Activated CD8-positive, alpha-beta memory T cell treated with anti-CD3 and anti-CD28 coated beads for 24 hours (primary cell): ENCODE measurements around the gene MEIOSIN.
"Not testable (repeated sequence)": the region's sequence is repeated elsewhere in the genome, so short reads cannot be mapped to it uniquely, and the experiment has no call there.

Experiments
- DNase-seq: peaks from one replicate; pipeline ENCODE4 v3.0.0-alpha.2; 2020

Gene MEIOSIN, protein sequence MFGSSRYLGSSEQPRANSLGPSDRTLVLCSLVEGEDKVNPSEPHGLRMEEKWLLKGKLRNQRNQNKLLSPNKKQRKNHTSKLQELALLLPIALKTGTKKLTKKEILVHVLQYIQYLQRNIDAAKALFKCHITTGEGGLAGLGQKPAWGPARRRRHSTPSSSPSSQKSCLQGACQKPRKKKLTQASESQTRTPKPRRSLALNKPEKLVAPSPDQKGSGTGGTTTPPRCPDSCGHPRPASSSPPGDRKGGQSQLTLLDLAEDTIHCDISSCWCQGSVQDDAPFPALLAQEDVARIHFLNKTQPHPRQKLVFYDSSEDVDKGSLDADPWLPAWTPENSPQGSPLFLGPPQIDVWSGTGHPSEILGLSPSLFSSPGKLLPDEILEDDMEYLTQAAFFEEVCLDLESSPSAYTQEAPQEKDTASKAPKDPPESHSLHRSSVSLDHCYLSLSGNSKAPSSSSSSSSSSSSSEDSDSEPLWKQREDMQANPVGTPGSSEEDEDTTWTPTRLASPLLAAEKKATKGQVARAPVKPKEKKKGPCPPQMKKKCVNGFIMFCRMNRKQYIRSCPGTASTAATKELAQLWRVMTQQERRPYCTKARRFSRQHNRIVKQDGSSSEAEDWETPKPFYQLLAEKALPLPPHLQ

DNA sequence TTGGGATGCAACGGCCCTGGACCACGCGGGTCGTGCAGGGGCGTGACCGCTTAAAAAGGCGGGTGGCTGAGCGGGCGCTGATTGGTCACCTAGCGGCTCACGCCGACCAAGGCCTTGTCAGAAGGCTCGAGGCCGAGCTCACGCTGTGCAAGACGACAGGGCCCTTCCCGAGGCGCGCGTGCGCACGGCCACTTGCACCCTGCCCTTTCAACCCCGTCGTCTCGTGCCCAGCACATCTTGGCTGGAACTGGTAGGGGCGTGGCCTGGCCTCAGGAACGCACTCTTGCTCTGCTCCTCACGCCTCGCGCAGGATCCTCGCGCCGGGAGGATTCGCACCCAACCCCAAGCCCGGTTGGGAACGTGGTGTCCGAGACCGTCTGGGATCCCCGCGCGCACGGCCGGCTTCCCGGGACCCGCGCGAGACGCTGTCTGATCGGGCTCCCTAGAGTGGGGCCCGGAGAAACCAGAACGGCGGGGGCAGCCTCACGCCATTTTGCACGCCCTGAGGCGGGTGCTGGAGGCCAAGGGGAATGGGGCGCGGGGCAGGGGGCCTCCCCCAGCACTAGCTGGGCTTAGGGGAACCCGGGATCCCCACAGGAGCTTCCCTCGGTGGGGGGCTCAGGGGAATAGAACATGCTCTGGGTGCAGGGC is at the start of gene MEIOSIN:
TSS of gene MEIOSIN (plus strand) at position 280 of the 651 bp plus-strand sequence. CDS start 1,938 bp downstream, outside the sequence.
- no peak for DNase-seq

DNA sequence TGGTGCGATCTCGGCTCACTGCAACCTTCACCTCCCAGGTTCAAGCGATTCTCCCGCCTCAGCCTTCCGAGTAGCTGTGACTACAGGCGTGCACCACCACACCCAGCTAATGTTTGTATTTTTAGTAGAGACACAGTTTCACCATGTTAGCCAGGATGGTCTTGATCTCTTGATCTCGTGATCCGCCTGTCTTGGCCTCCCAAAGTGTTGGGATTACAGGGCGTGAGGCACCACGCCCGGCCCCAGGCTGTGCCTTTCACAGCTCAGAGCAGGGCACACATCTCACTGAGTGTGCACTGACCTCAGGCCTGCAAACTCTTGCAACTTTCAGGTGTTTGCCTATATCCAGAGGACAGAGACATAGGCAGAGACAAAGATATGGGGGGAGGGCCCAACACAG is 48.2 kb upstream of the MEIOSIN start:
- DNase-seq = not testable (repeated sequence)

DNA sequence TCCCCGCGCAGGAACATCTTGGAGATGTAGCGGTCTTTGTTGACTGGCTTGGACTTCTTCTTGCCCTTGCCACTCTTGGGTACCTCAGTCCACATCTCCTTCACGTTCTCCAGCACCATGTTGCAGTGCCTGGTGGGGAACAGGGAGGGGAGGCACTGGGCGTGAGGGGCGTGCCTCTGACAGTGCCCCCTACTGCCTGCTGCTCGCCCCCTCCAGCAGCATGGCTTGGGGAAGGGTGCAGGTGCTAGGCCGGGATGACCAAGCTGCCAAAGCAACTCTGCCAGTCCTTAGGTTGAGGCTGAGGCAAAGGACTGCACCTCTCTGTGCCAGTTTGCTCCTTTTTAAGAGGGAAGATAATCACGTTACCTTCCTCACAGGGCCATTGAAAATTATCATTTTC is 45.6 kb upstream of the MEIOSIN start:
- no peak for DNase-seq

DNA sequence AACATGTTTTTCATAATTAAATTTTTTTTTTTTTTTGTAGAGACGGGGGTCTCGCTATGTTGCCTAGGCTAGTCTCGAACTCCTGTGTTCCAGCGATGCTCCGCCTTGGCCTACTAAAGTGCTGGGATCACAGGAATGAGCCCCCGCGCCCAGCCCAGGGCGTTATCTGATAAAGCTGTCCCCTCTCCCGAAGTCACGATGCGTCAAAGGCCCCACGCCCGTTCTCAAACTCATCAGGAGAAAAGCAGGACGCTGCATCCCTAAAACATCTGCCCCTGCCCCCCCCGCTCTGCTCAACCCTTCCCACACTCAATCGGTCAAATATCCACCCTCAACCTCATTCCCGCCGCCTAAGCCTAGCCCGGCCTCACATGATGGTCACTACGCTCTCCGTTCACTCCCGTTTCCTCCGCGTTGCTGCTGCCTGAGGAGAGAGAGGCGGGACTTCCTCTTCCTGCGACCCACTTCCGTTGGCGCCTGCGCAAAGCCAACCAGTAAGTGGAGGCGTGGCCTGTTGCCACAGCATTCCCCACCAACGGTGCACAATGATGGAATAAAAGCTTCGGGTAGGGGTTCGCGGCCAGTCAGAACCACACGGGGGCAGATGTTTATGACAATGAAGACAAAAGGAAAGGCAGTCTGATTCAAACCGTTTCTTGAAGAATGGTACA is 41.6 kb upstream of the MEIOSIN start, which contains the start of gene SNRPD2:
TSS of gene SNRPD2 (minus strand) at position 438 of the 671 bp plus-strand sequence. CDS start at position 373, 65 bp downstream.
- no peak for DNase-seq

DNA sequence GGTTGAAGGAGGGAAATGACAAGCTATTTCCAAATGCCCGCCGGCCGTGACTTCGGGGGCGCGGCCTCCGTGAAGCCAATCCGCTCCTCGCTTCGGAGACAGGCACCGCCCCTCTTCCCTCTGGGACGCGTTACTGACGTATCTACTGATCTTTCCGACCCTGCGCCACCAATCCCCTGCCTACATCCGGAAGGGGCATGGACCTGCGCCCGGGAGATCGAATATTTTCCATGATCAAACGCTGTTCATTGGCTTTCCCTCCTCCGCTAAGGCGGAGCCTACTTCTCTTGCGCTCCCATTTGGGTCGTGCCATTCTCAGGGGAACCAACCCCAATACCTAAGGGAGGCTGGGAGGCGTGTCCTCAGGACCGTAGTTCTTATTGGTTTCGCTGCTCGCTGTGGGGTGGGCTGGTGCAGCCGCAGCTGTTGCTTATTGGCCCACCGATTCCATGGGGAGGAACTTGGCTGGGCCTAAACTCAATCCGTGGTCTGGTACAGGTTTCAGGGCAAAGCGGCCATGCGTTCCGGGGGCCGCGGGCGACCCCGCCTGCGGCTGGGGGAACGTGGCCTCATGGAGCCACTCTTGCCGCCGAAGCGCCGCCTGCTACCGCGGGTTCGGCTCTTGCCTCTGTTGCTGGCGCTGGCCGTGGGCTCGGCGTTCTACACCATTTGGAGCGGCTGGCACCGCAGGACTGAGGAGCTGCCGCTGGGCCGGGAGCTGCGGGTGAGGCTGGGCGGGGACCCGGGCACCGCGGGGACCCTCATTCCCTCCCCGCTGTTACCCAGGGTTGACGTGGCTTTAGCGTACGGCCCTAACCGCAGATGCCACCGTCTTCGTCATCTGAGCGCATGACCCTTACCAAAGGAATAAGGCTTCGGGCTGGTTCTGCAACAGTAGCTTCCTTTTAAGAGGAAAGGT is 40.8 kb upstream of the MEIOSIN start, which contains the start of gene QPCTL:
TSS of gene QPCTL (plus strand) at position 480 of the 919 bp plus-strand sequence. CDS start at position 518, 38 bp downstream.
- peak; percentile 97 for DNase-seq

DNA sequence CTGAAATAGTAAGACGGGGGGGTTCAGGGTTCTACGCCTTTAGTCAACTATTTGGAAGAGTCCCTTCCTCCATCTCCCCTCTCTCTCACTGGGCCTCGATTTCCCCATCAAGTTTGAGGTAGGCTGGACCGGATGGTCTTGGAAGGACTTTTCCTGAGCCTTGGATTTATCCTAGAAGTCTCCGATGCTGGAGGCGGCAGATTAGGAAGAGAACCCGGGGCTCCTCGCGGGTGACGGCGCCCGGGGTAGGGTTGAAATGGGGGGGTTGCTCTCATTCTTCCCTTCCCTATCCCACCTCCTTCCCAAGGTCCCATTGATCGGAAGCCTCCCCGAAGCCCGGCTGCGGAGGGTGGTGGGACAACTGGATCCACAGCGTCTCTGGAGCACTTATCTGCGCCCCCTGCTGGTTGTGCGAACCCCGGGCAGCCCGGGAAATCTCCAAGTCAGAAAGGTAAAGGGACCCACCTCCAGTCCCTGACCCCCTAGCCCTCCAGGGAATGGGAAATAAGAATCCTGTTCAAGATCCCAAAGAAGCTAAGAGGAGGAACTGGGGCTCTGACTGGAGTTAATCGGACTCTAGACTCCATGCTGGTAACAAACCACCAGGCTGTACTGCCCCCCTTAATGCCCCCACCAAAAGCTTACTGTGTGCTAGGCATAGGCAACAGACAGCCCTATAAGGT is 40.0 kb upstream of the MEIOSIN start:
- DNase-seq = peak; percentile 91

DNA sequence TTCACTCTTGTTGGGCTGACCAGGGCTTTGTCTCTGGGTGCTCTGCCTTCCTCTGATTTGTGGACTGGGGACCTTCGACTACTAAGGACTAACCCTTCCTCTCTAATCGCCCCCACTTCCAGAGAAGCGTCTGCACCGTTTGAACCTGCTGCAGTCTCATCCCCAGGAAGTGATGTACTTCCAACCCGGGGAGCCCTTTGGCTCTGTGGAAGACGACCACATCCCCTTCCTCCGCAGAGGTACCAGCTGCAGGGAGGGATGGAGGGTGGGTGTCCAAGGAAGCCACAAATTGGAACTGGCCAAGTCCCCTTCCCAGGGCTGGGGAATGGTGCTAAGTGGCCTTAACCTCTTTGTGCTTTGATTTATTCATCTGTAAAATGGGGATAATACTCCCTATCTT is 31.6 kb upstream of the MEIOSIN start:
- no peak for DNase-seq

DNA sequence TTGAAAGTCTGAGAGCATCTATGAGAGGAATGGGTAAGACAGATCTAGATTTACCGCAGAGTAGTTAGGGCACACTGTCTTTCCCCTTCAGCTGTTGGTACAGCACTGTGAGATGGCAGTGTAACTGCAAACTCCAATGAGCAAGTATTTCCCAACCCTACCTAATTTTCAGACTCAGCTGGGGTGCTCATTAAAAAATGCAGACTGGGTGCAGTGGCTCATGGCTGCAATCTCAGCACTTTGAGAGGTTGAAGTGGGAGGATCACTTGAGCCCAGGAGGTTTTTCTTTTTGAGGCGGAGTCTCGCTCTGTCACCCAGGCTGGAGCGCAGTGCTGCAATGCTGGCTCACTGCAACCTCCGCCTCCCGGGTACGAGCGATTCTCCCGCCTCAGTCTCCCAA is 28.1 kb upstream of the MEIOSIN start:
- DNase-seq = no peak

DNA sequence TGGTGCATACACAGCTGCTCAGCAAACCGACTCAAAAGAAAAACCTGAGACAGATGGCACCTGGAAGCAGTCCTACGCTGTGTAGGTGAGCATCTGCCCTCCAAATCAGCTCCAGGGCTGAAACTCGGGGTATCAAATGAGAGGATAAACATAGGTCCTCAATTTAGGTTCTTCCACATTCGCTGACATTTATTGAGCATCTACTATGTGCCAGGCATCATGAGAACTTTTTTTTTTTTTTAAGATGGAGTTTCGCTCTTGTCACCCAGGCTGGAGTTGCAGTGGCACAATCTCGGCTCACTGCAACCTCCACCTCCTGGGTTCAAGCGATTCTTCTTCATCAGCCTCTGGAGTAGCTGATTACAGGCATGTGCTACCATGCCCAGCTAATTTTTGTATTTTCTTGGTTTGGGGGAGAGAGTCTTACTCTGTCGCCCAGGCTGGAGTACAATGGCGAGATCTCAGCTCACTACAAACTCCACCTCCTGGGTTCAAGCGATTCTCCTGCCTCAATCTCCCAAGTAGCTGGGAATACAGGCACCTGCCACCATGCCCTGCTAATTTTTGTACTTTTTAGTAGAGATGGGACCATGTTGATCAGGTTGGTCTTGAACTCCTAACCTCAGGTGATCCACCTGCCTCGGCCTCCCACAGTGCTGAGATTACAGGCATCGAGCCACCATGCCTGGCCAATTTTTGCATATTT is 27.4 kb upstream of the MEIOSIN start:
- DNase-seq = no peak

DNA sequence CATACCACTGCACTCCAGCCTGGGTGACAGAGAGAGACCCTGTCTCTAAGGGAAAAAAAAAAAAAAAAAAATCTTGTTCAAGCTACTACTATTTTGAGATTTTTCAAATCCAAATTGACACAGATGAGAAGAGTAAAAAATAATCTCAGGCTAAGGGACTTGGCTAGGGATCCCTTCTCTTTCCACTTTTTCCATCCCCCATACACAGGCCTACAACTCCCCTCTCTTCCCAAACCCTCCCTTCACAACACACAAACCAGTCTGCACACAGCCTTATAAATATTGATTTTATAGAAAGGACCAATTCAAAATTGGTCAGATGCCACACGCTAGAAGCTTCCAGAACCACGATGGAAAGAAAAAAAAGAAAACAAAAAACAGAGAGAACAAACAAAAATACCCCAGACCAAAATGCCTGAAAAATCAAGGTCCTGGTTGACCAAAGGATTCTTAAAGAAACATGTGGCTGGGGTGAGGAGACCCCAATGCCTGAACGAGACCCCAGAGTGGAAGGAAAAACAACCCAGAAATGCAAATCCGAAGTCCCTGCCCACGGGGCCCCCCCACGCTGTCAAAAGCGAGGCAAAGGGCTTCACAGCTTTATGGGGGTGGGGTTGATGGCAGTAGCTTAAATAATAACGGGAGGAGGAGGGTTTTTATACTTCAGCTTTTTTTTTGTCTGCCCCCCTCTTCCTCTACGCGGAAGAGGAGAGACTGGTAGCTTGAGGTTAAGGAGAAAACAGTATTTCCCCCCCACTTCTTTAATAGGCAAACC is 22.7 kb upstream of the MEIOSIN start:
- DNase-seq = no peak

DNA sequence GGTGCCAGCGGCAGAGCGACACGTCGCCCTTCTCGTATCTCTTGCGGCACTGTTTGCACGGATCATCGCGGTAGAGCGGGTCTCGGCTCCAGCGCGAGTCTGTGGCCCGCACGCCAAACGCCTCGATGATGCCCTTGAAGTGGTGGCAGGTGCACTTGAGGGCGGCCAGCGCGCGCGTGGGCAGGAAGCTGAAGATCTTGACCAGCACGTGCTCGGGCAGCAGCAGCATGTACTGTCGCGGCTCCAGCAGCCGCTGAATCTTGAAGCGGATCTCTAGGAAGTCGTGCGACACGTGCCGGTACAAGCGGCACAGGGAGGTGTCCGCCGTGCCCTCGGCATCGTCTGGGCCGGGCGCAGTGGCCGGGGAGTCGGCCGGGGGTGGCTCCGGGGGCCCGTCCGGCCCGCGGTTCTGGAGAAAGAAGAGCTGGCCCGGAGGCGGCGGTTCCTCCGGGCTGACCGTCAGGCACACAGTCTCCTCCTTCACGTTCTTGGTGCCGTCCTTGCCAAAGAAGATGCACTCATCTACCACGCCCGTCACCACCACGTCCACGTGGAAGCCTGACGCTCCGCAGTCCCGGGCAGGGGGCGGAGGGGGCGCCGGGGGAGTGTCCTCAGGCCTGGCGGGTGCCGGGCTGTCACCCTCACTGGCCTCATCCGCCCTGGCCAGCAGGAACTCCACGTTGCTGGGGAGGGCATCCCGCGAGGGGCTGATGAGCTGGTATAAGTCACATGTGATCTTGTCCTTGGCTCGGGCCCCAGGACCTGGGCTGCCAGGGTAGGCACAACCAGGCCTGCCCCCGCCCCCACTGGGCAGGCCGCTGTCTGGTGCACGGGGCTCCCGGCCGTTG is 21.2 kb upstream of the MEIOSIN start:
- no peak for DNase-seq

DNA sequence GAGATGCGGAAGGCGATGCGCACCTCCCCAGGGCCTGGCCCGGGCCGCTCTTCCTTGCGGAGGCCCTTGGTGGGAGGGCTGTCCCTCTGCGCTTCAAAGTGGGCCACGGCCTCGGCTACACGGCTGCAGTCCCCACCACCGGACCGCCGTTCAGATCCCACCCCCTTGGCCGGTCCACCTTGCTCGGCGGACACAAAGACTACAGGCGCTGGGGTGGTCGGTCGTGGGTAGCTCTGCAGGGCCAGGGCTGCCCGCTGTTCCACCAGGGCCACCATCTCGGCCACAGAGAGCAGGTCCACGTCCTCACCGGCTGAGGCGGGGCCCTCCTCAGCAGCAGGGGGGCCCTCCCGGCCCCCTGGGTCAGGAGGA is 20.6 kb upstream of the MEIOSIN start:
- no peak for DNase-seq

DNA sequence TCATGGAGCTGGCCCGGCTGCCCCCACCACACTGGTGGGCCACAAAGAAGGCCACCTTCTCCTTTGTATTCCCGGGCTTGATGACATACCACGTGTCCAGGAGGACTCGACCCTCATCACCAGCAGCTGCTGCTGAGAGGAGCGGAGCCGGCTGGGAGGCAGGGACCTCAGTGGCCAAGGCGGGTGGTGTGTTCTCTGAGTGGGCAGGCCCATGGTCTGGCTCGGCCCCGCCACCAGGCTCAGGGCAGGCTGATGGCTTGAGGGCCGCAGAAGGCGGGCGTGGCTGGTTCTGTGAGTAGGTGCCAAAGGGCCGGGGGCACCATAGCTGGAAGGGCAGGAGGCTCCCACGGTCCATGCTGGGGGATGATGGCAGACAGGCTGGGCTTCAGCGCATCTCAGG is 20.1 kb upstream of the MEIOSIN start:
- no peak for DNase-seq

DNA sequence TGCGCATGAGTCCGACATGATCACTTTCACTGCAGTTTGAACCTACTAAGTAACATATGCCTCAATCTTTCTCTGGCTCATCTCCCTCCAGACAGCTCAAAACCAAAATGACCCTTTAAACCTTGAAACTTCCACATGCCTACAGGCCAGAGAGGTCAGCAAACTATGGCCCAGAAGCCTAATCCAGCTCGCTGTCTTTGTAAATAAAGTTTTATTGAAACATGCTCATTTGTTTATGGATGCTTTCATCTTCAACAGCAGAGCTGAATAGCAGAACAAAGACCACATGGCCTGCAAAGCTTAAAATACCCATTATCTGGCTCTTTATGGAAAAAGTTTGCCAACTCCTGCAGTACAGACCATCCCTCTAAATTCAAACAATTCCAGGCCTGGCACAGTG is 18.1 kb upstream of the MEIOSIN start:
- DNase-seq = no peak

DNA sequence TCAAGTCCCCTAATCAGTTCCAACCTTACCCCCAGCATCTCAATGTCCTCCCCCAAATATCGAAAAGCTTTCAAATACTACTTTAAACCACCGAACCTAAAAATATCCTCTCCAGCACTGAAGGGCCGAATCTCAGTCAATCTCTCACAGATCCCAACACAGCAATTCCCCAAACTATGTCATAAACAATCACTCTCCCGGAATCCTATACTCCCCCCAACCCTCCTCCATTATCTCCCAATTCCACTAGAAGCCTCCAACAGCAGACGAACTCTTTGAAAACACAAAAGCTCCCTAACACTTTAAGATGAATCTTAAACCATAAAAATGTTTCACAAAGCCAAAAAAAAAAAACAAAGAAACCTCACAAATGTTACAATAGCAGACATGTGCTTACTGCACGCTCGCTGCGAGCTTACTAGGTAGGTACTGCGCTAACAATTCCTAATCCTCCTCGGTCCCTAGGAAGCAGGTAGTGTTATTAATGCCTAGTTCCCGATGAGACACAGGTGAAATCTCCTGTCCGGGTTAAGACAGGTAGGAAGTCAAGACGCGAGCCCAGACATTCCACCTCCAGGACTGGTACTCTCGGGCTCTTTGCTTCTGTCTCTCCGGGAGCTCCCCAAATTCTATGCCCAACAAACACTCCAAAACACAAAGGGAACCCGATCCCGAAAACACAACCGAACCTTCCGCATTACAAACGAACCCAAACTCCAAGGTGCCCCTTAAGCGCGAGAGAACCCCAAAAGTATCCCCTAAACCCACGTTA is 16.7 kb upstream of the MEIOSIN start:
- DNase-seq = peak; percentile 70

DNA sequence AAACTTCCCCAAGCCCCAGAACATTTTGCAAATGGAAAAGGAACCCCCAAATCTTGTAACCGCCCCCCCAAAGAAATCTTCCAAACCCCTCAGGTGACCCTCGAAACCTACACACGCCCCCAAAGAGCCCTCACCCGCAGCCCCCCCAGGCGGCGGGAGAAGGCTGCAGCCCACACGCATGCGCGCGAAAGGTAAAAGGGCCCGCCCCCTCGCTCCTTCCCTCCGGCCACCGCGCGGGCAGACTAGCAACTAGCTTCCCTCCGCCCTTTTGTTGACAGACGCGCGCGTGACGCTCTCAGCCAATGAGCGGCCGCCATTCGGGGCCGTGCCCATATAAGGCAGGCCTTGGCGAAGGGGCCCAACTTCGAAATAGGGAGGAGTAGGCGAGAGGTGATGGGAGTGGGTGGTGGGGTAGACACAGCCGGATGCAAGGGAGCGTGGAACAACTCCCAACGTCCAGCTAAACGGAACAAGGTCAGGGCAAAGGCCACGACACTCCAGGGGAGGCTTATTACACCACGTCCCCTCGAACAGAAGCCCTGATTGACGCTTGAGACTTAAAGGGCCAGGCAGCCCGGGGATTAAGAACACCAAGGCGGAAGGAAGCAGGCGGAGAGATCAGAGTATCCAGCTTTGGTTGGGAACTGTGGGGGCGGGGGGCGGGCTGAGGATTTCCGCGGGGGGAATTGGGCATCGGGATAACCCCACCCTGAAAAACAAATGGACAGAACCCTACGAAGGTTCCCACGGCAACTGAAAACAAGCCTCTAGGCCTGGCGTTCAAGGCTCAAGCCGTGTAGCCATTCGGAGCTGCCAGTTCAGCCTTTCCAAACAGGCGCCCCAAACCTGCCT is 15.9 kb upstream of the MEIOSIN start:
- DNase-seq = peak; percentile 97
